Activated CD4-positive, CD25-positive, alpha-beta regulatory T cell treated with anti-CD3 and anti-CD28 coated beads, Interleukin-2, amount 50 U/mL, for 72 hours (primary cell): Measurements from ENCODE around the gene LEO1.

ENCODE experiments used
- DNase-seq: peaks from one replicate; pipeline ENCODE4 v3.0.0; 2021

Gene LEO1

GRCh38 chr15:51971375-51972133 is at the start of gene LEO1:
Gene LEO1, minus strand, starts transcription at chr15:51971778. Its CDS starts 33 bp downstream, at chr15:51971745.
- DNase-seq: peak; percentile 79

GRCh38 chr15:52021128-52021671 is 49.6 kb upstream of the LEO1 start:
- DNase-seq: peak; percentile 46

DNA sequence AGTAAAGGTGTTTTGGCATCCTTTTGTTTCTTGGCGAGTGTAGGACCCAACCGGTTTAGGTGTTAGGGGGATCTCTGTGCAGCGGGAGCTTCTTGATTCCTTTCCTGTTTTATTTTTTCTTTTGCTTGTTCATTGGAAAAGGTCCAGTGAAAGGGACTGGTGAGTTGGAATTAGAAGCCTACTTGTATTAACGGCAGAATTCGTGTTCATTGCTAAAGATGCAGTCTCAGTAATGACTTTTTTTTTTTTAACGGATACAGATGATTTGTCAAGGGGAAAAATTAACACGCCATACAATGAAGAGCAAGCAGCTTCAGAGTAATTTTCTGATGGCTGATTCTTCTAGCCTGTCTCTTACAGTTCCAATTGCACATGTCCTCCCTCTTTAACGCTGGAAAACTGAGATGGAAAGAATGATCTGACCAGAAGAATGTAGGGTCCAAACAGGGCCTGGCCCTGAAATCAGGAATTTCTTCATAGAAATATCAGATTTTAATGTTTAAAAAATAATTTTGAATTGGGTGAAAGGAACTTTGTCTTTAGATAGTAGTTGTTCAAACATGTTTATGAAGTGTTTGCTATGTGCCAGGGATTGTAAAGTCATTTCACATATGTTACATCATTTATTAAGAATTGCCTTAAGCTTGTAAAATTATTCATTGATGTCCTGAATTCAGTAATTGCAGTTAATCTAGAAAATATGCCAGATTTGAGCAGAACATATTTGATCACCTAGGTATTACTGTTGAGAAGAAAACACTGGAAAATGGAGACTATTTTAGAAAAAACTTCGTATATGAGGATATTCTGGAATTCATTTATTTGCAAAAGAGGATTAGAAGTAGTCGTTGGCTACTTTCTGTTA is 48.9 kb upstream of the LEO1 start:
- no peak for DNase-seq

DNA sequence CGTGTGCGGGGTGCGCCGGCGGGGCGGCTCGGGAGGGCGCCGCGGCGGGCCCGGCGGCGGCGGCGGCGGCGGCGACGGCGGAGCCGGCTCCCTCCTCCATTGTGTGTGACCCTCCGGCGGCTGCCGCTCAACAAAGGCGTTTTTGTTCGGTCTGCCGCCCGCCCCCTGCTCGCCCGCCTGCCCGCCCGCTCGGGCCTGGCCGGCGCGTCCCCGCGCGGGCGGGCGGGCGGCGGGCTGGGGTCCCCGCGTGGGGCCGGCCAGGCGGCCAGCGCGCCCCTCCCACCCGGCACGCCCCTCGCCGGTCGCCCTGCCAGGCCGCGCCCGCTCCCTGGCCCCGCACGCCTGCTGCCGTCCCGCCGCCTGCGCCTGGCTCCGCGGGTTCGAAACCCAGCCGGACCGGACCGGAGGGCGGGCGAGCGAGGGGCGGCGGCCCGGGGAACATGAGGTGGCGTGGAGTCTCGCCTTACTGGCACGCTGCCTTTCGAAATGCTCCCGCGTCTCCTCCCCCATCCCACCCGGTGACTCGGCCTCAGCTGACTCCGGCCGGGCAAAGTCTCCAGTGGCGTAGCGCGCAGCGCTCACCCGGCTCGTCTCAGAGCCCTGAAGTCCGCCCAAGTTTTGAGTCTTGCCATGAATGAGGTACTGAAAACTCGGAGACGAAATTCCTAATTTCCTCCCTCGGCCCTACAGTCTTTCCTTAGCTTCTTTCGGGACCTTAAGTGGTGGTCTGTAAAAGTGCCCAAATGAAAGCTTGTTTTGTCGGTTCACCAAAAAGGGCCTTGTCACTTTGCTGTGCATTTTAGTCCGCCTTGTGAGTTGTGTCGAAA is 48.0 kb upstream of the LEO1 start:
- DNase-seq: peak; percentile 82

DNA sequence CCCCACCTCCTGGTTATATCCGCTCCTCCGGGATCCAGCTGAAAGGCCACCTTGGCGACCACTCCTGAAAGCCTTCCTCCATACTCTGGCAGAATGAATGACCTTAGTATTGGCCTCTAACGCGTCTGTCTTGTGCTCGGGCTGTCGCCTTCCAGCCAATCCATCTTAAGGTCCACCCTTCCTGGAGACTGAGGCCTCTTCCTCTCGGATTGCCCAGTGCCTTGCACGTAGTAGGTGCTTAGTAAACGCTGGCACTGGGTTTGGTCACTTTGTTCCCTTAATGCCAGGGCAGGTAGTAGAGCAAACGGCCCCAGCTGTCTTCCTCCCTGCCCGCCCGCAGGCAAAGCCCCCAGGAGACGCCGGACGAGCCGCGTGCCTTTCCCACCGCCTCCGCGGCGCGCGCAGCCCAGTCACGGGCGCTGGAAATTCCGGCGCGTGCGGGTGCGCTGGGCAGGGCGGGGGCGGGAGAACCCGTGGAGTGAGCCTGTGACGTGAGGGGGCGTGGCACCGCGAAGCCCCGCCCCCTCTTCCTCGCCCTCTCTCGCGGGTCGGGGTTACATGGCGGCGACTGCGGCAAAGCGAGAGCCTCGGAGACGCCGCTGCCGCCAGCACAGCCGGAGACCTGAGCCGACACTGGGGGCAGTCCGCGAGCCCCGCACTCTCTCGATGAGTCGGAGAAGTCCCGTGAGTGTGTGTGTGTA is 47.3 kb upstream of the LEO1 start, which contains the start of gene MAPK6:
Gene MAPK6 (plus strand): TSS at position 527 of the 701 bp plus-strand sequence. CDS start 27,242 bp downstream, outside the sequence.
- DNase-seq: peak; percentile 96

GRCh38 chr15:52018244-52018643 is 46.7 kb upstream of the LEO1 start:
- DNase-seq: no peak

DNA sequence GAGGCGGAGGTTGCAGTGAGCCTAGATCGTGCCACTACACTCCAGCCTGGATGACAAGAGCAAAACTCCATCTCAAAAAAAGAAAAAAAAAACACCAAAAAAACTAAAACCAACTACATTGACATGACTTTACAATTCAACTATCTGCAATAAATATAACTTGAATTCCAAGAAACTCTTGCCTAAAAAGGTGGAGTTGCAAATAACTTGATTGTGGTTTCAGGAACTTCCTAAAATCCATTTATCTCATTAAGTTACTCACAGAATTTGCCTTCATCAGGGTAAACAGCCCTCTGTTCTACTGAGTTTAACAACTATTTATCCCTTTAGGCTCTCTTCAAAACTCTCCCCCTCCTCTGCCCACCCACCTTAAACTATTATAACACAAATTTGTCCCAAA is 44.7 kb upstream of the LEO1 start:
- no peak for DNase-seq

GRCh38 chr15:52014616-52015015 is 43.0 kb upstream of the LEO1 start:
- no peak for DNase-seq

GRCh38 chr15:52013151-52013791 is 41.7 kb upstream of the LEO1 start:
- DNase-seq: no peak

DNA sequence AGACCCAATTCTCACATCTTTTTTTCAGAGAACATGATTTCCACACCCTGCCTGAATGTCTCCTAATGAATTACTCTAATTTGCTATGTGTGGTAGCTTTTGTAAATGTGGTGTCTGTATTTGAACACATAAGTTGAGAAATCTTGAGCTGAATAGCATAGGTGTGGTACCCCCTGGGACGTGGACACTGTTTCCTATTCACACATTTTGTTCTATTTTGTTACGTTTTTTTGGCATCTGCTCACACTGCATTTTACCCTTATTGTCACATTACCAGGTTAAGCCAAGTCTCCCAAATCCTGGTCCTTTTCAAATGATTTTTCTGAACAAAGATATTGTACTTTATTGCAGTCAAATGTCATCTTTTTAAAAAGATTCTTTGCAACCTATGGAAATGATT is 40.6 kb upstream of the LEO1 start:
- DNase-seq: no peak

DNA sequence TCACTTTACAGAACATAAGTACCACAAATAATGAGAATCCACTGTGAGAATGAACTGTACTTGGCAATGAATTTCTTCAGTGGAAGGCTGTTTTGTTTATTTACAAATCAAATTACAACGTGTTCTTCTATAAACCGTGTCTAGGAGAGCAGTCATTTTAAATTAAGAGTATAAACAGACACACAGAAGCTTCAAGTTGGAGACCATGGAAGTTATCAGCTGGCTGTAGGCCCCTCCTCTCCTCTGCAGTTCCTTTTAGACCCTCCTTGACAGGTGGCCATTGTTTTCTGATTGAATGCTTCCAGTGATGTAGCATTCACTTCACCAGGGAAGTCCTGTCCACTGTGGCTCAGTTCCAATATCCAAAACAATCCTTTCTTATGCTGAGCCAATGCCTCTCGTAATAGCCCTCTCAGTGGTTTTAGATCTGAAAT is 40.1 kb upstream of the LEO1 start:
- no peak for DNase-seq

DNA sequence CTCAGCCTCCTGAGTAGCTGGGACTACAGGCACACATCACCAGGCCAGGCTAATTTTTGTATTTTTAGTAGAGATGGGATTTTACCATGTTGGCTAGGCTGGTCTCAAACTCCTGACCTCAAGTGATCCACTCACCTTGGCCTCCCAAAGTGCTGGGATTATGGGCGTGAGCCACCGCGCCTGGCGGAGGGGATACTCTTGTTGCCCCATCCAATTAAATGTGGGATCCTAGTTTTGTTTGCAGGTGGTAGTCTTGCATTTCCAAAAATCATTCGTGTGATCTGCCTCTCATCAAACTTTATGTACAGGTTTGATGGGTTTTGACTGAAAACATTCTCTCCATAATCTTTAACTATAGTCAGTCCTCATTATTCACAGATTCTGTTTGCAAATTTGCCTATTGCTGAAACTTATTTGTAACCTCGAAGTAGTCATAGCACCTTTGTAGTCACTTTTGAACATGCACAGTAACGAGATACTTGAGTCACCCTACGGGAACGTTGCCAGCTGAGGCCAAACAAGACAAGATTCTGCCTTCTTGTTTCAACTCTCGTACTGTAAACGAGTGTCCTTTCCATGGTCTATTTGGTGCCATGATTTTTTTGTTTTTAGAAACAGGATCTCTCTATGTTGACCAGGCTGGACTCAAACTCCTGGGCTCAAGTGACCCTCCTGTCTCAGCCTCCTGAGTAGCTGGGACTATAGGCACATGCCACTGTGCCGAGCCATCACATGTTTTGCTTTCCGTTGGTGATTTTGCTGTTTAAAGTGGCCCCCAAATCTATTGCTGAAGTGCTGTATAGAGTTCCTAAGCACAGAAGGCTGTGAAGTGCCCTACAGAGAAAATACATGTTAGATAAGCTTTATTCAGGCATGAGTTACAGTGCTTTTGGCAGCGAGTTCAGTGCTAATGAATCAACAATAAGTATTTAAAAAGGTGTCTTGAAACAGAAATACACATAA is 39.3 kb upstream of the LEO1 start:
- no peak for DNase-seq

DNA sequence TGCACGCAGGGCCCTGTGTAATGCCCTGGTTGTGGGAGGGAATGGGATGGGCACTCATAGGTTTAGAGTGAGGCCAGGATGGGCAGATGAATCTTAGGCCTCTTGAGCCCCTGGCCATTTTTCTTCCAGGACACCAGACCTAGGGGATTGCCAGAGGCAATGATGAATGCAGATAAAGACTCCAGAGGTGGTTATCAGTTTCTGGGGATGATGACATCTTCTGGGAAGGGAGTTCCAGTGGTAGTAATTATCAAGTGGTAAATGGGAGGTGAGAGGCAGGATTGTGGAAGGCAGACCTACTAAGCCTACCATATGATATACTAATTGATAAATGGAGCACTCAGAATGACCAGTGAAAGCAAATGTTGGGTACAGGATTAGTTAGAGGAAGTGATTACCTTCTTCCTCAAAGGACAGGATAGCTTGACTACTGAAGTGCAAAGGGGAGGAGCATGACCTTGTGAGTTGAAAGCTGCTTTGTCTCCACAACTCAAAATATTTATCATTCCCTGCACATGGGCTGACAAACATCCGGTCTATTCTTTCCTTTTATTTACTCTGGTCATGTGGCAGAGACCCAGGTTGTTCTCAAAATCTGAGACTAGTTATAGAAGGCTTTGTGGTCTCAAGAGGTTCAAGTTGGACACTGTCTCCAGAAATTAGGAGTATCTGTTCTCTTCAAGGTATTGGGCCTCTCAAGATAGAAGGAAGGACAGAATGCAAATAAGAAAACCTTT is 37.3 kb upstream of the LEO1 start:
- no peak for DNase-seq

DNA sequence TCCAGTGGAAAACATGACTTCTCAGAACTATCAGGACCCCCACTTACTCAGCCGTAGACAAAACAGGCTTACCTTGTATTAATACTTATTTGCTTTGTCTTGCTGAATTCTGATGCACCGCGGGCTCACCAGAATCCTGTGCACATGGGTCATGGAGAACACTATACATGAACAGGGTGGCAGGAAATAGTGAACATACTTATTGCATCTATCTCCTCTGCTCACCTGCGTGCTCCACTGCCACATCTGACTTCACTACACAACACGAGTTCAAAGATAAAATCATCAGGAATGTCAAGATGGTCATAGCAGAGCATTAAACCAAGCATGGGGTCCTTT is 36.8 kb upstream of the LEO1 start:
- no peak for DNase-seq

GRCh38 chr15:52006702-52007340 is 35.2 kb upstream of the LEO1 start:
- no peak for DNase-seq

- no peak for DNase-seq
Observed at GRCh38 chr15:52005748-52006701, 34.4 kb upstream of the LEO1 start.

DNA sequence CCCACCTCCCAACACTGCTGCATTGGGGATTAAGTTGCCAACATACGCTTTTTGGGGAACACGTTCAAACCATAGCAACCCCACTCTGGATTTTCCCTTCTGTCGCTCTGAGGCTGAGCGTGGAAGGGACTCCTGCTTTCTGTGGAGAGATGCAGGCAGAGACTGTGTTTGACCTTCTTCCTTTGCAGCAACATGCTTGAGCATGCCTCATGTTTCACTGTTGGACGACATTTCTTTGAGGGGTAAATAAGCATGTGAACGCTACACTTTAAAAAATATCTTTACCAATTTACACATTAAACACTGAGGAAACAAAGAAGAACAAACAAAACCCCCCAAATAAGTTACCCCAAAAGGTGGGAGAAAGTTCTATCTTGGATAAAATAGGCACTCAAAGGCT is 33.2 kb upstream of the LEO1 start:
- no peak for DNase-seq

DNA sequence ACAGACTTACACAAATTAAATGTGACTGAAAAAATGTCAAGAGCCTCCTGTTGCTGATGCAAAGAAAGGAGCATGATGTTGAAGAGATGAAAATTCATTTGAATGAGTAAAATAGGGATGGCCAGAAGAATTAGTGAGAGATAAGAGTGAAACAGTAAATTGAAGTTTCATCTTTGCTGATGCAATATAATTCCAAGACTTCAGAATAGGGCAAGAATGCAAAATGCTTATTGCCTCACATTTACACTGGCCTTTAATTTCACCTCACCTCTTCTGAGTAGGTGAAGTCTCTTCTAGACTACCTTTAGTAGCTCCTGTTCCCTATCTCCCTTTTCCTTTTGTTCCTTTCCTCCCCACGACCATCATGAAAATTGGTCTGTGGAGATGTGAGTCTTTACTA is 32.1 kb upstream of the LEO1 start:
- no peak for DNase-seq
